HT1080 (cell line): ENCODE measurements around the gene CDK14. TPM values are rescaled to one million over a fixed set of nuclear protein-coding genes. Genes with fewer than 3 reads are reported as not detected.

Experiments used
- DNase-seq: peaks from one replicate; pipeline ENCODE4 v3.0.0-alpha.2; 2015; ENCODE audit warnings: low read depth
- total RNA-seq: library from RNA; depleted of rRNA; stranded (reverse); fragments of >200 nt; shearing (Covaris generic); gene quantifications from 2 replicates; pipeline ENCODE4 v1.2.3, GENCODE V29; 2014

CDK14 gene
- total RNA-seq, 1 experiment from 2014 or later = 8.1 TPM

GRCh38 chr7:90889644-90890043 lies 293.5 kb downstream of the CDK14 start:
- no peak for DNase-seq

GRCh38 chr7:90891529-90891928 lies 295.4 kb downstream of the CDK14 start:
- no peak for DNase-seq

- peak; percentile 13 for DNase-seq
These were observed 296.1 kb downstream of the CDK14 start for GRCh38 chr7:90892213-90892612.

GRCh38 chr7:90894122-90894521 lies 298.0 kb downstream of the CDK14 start:
- no peak for DNase-seq

GRCh38 chr7:90896458-90896857 lies 300.3 kb downstream of the CDK14 start:
- DNase-seq = no peak

GRCh38 chr7:90897961-90898469 lies 301.9 kb downstream of the CDK14 start:
- no peak for DNase-seq

GRCh38 chr7:90900628-90901356 lies 304.7 kb downstream of the CDK14 start:
- peak; percentile 3 for DNase-seq

GRCh38 chr7:90903841-90904240 lies 307.7 kb downstream of the CDK14 start:
- DNase-seq = no peak

GRCh38 chr7:90910136-90910535 lies 314.0 kb downstream of the CDK14 start:
- DNase-seq = no peak

- no peak for DNase-seq
These were observed 320.2 kb downstream of the CDK14 start for GRCh38 chr7:90916319-90916718.

GRCh38 chr7:90917539-90917938 lies 321.4 kb downstream of the CDK14 start:
- DNase-seq = no peak

- DNase-seq = no peak
These were observed 322.2 kb downstream of the CDK14 start for GRCh38 chr7:90918303-90918702.

GRCh38 chr7:90919816-90920215 lies 323.7 kb downstream of the CDK14 start:
- DNase-seq = no peak

- DNase-seq = no peak
These were observed 324.2 kb downstream of the CDK14 start for GRCh38 chr7:90920336-90920735.

GRCh38 chr7:90923541-90923997 lies 327.4 kb downstream of the CDK14 start:
- DNase-seq = no peak

- DNase-seq = peak; percentile 45
These were observed 332.7 kb downstream of the CDK14 start for GRCh38 chr7:90928700-90929424.

GRCh38 chr7:90931986-90932916 lies 336.1 kb downstream of the CDK14 start:
- no peak for DNase-seq

GRCh38 chr7:90933041-90933440 lies 336.9 kb downstream of the CDK14 start:
- no peak for DNase-seq

- DNase-seq = no peak
These were observed 337.9 kb downstream of the CDK14 start for GRCh38 chr7:90933984-90934383.

- DNase-seq = no peak
These were observed 342.2 kb downstream of the CDK14 start for GRCh38 chr7:90938371-90938770.

GRCh38 chr7:90939666-90940065 lies 343.5 kb downstream of the CDK14 start:
- DNase-seq = no peak
